IMR-90 (cell line): ENCODE data around the gene TTLL8. TPM values are rescaled to one million over a fixed set of nuclear protein-coding genes. Genes with fewer than 3 reads are reported as not detected.

ENCODE experiments used
- ATAC-seq: fragments of 200-7000 bp; cut with Tn5 transposase; 2 replicates; pipeline ENCODE4 v1.9.1; 2020; ENCODE audit warnings: low read depth, mild to moderate bottlenecking, moderate library complexity
- BruUV-seq: library from RNA; stranded (reverse); fragments of 400-500 nt; replicated peaks from 2 replicates; lab custom pipeline; 2021; lab: Mats Ljungman, UMichigan
- CTCF ChIA-PET: fragments of 300-600 bp; formaldehyde crosslinking; extraction: SDS; loops from one replicate; lab custom pipeline; 2021; ENCODE audit warnings: antibody characterized with exemption; lab: Yijun Ruan, JAX
- POLR2A ChIA-PET: fragments of 300-600 bp; sonication (Branson Sonifier 250); formaldehyde crosslinking; loops from one replicate; lab custom pipeline; 2022; ENCODE audit warnings: antibody characterized with exemption; ENCODE audit not compliant: unreplicated experiment; lab: Charles Lee
- DNase-seq: peaks from one replicate; pipeline ENCODE4 v3.0.0; 2013
- H2AFZ ChIP-seq: replicated peaks from 2 replicates; pipeline ENCODE3; 2013; ENCODE audit warnings: low read length, mild to moderate bottlenecking; ENCODE audit not compliant: poor library complexity
- H2AK5ac ChIP-seq: 2 replicates; pipeline ENCODE4 v1.6.1; 2013; ENCODE audit warnings: low read depth, low read length, inconsistent platforms
- H2AK9ac ChIP-seq: replicated peaks from 2 replicates; pipeline ENCODE3; 2013; ENCODE audit warnings: mild to moderate bottlenecking, low read depth, low read length, moderate library complexity; ENCODE audit not compliant: poor library complexity
- H2BK120ac ChIP-seq: 2 replicates; pipeline ENCODE4 v1.6.1; 2013; ENCODE audit warnings: low read depth, low read length, inconsistent platforms
- H2BK15ac ChIP-seq: 3 replicates; pipeline ENCODE4 v1.6.1; 2013; ENCODE audit warnings: low read depth, low read length, inconsistent platforms
- H2BK20ac ChIP-seq: 2 replicates; pipeline ENCODE4 v1.6.1; 2013; ENCODE audit warnings: low read depth, mild to moderate bottlenecking, inconsistent platforms, low read length, moderate library complexity
- H2BK5ac ChIP-seq: 2 replicates; pipeline ENCODE4 v1.6.1; 2013; ENCODE audit warnings: mild to moderate bottlenecking, low read depth, low read length, inconsistent platforms; ENCODE audit not compliant: poor library complexity, severe bottlenecking
- H3K14ac ChIP-seq: replicated peaks from 2 replicates; pipeline ENCODE4 v1.6.1; 2013; ENCODE audit warnings: low read depth, low read length, inconsistent platforms
- H3K18ac ChIP-seq: 2 replicates; pipeline ENCODE4 v1.6.1; 2013; ENCODE audit warnings: low read depth, low read length, control low read depth
- H3K23ac ChIP-seq: 2 replicates; pipeline ENCODE4 v1.6.1; 2013; ENCODE audit warnings: low read depth, low read length, inconsistent platforms
- H3K27ac ChIP-seq: 2 replicates; pipeline ENCODE4 v1.5.1; 2013; ENCODE audit warnings: mild to moderate bottlenecking, control low read depth, low read length; ENCODE audit not compliant: insufficient read depth
- H3K27me3 ChIP-seq: 2 replicates; pipeline ENCODE4 v1.6.1; 2013; ENCODE audit warnings: low read length; ENCODE audit not compliant: control insufficient read depth, insufficient read depth
- H3K36me3 ChIP-seq: 2 replicates; pipeline ENCODE4 v1.6.1; 2013; ENCODE audit warnings: low read length, mixed read lengths; ENCODE audit not compliant: control insufficient read depth, insufficient read depth
- H3K4ac ChIP-seq: 2 replicates; pipeline ENCODE4 v1.6.1; 2013; ENCODE audit warnings: low read depth, low read length, inconsistent platforms
- H3K4me1 ChIP-seq: 2 replicates; pipeline ENCODE4 v1.6.1; 2013; ENCODE audit warnings: low read length, mixed read lengths; ENCODE audit not compliant: control insufficient read depth, insufficient read depth
- H3K4me2 ChIP-seq: 2 replicates; pipeline ENCODE4 v1.6.1; 2013; ENCODE audit warnings: low read depth, mild to moderate bottlenecking, control low read depth, low read length, moderate library complexity
- H3K4me3 ChIP-seq: 2 replicates; pipeline ENCODE4 v1.5.1; 2013; ENCODE audit warnings: low read depth, mild to moderate bottlenecking, control low read depth, low read length, moderate library complexity; ENCODE audit not compliant: insufficient read depth
- H3K56ac ChIP-seq: 2 replicates; pipeline ENCODE4 v1.6.1; 2013; ENCODE audit warnings: low read length, inconsistent platforms; ENCODE audit not compliant: insufficient read depth; ENCODE audit errors: extremely low read depth
- H3K79me1 ChIP-seq, 2 experiments: 2 replicates each; pipeline ENCODE4 v1.6.1; 2013; ENCODE audit warnings: low read length in 2 of 2, inconsistent platforms in 1 of 2, low read depth in 1 of 2
- H3K9ac ChIP-seq: 2 replicates; pipeline ENCODE4 v1.6.1; 2013; ENCODE audit warnings: low read depth, low read length, control low read depth
- H3K9me1 ChIP-seq: 2 replicates; pipeline ENCODE4 v1.6.1; 2013; ENCODE audit warnings: low read length, inconsistent platforms; ENCODE audit not compliant: insufficient read depth
- H3K9me3 ChIP-seq: 2 replicates; pipeline ENCODE4 v1.6.1; 2013; ENCODE audit warnings: low read length; ENCODE audit not compliant: control insufficient read depth, insufficient read depth
- H4K20me1 ChIP-seq: 2 replicates; pipeline ENCODE4 v1.6.1; 2013; ENCODE audit warnings: low read length, inconsistent platforms; ENCODE audit not compliant: insufficient read depth
- H4K5ac ChIP-seq: 2 replicates; pipeline ENCODE4 v1.6.1; 2013; ENCODE audit warnings: mild to moderate bottlenecking, low read depth, low read length, control low read depth
- H4K8ac ChIP-seq, 2 experiments: 2 replicates each; pipeline ENCODE4 v1.6.1; 2013; ENCODE audit warnings: low read depth in 2 of 2, low read length in 2 of 2, control low read depth in 1 of 2, inconsistent platforms in 1 of 2
- H4K91ac ChIP-seq: 2 replicates; pipeline ENCODE4 v1.6.1; 2013; ENCODE audit warnings: low read depth, low read length, inconsistent platforms; ENCODE audit not compliant: insufficient read depth
- CHD1 ChIP-seq: IDR thresholded peaks from 2 replicates; pipeline ENCODE4 v1.6.1; 2012; ENCODE audit warnings: low read depth, low read length, improper control_type of control experiment
- FOS ChIP-seq: fragments of 150-350 bp; IDR thresholded peaks from 2 replicates; pipeline ENCODE4 v1.6.1; 2016; ENCODE audit warnings: low read depth, low read length
- MAFK ChIP-seq: IDR thresholded peaks from 2 replicates; pipeline ENCODE4 v1.6.1; 2012; ENCODE audit warnings: low read depth, low read length, improper control_type of control experiment
- MAZ ChIP-seq: IDR thresholded peaks from 2 replicates; pipeline ENCODE4 v1.6.1; 2012; ENCODE audit warnings: low read depth, mild to moderate bottlenecking, low read length, improper control_type of control experiment, moderate library complexity, borderline replicate concordance
- MXI1 ChIP-seq: IDR thresholded peaks from 2 replicates; pipeline ENCODE4 v1.6.1; 2012; ENCODE audit warnings: low read depth, mild to moderate bottlenecking, low read length, moderate library complexity, borderline replicate concordance
- RCOR1 ChIP-seq: IDR thresholded peaks from 2 replicates; pipeline ENCODE4 v1.6.1; 2012; ENCODE audit warnings: mild to moderate bottlenecking, low read length, improper control_type of control experiment; ENCODE audit not compliant: insufficient replicate concordance
- SMC3 ChIP-seq: fragments of 150-350 bp; IDR thresholded peaks from 2 replicates; pipeline ENCODE4 v1.6.1; 2016; ENCODE audit warnings: low read depth, mild to moderate bottlenecking, antibody characterized with exemption, low read length, moderate library complexity
- WGBS, 2 experiments: methylation state at CpG; one replicate each; pipeline versions ENCODE4 v1.1.5 to v1.1.7; 2013; ENCODE audit warnings: missing lambda C conversion rate in 2 of 2; ENCODE audit not compliant: insufficient read length in 1 of 2; ENCODE audit errors: extremely low coverage in 2 of 2; 5-methylcytosine and 5-hydroxymethylcytosine counted together
- dilution Hi-C: fragments of 300-500 bp; cut with HindIII; formaldehyde crosslinking; loops from one replicate; pipeline ENCODE4 v1.14.3; 2018; ENCODE audit warnings: low sequenced_read_pairs; ENCODE audit not compliant: unreplicated experiment
- in situ Hi-C: fragments of 300-500 bp; cut with MboI; formaldehyde crosslinking; loops from 3 replicates; pipeline ENCODE4 v1.14.3; 2019; ENCODE audit warnings: low sequenced_read_pairs, inconsistent platforms, mixed read lengths
- intact Hi-C: fragments of 100-400 bp; cut with micrococcal nuclease; formaldehyde crosslinking; loops from 2 replicates; pipeline ENCODE4 v1.10.0; 2022
- polyA plus RNA-seq, 3 experiments: library from polyadenylated mRNA; depleted of rRNA; stranded (reverse); fragments of >200 nt; gene quantifications; 2 replicates each; pipeline ENCODE4 v1.2.3, GENCODE V29; 2012; ENCODE audit warnings: low replicate concordance in 1 of 3
- total RNA-seq: library from RNA; depleted of rRNA; stranded (reverse); fragments of >200 nt; gene quantifications from 2 replicates; pipeline ENCODE4 v1.2.3, GENCODE V29; 2012
- TF ChIP-seq, protein P1 (sequence below): fragments of 150-350 bp; IDR thresholded peaks from 2 replicates; pipeline ENCODE4 v1.6.1; 2016; ENCODE audit warnings: low read depth, mild to moderate bottlenecking, low read length, moderate library complexity, borderline replicate concordance
- TF ChIP-seq, protein P2 (sequence below): fragments of 150-350 bp; IDR thresholded peaks from 2 replicates; pipeline ENCODE4 v1.6.1; 2017; ENCODE audit warnings: mild to moderate bottlenecking, antibody characterized with exemption, low read length, low read depth

Gene TTLL8
- total and polyA plus RNA-seq, 2 of the 4 experiments (the other 2 are of a cell fraction), result not detected

- Histone ChIP-seq H2BK120ac (no peak overlapping the region), H4K20me1 (no peaks in the 10 kb centered on the region), H2BK20ac (no peak overlapping the region), H3K4me2 (no peak overlapping the region), H4K8ac (no peak overlapping the region), H2BK5ac (no peak overlapping the region), H3K4me3 (no peak overlapping the region), H2AFZ (no peak overlapping the region), H3K4me1 (no peaks in the 10 kb centered on the region), H3K18ac (no peak overlapping the region), H4K91ac (no peak overlapping the region), H3K79me1 (no peaks in the 10 kb centered on the region), H3K9me1 (0 out of 2 replicates have a peak, but pooled peaks cover 5% of the 10 kb centered on the region), H3K9me3 (peaks cover 4% of the 10 kb centered on the region; the same call in 1 of the 2 replicates), H3K4ac (no peak overlapping the region), H3K36me3 (no peaks in the 10 kb centered on the region), H2AK9ac (no peak overlapping the region), H3K27ac (no peak overlapping the region), H3K56ac (no peak overlapping the region), H3K14ac (no peak overlapping the region), H3K27me3 (peaks cover 27% of the 10 kb centered on the region), H2AK5ac (no peak overlapping the region), H3K9ac (no peak overlapping the region), H4K5ac (no peak overlapping the region), H3K23ac (no peak overlapping the region), H2BK15ac (no peak overlapping the region)
- CTCF ChIA-PET, result no interaction called here
- TF ChIP-seq MAFK, result no peak
- TF ChIP-seq FOS, result no peak
- TF ChIP-seq MAZ, result no peak
- TF ChIP-seq, protein P1, sequence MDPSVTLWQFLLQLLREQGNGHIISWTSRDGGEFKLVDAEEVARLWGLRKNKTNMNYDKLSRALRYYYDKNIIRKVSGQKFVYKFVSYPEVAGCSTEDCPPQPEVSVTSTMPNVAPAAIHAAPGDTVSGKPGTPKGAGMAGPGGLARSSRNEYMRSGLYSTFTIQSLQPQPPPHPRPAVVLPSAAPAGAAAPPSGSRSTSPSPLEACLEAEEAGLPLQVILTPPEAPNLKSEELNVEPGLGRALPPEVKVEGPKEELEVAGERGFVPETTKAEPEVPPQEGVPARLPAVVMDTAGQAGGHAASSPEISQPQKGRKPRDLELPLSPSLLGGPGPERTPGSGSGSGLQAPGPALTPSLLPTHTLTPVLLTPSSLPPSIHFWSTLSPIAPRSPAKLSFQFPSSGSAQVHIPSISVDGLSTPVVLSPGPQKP, result no peak
- no peak for TF ChIP-seq RCOR1
- no peak for TF ChIP-seq CHD1
- TF ChIP-seq, protein P2, sequence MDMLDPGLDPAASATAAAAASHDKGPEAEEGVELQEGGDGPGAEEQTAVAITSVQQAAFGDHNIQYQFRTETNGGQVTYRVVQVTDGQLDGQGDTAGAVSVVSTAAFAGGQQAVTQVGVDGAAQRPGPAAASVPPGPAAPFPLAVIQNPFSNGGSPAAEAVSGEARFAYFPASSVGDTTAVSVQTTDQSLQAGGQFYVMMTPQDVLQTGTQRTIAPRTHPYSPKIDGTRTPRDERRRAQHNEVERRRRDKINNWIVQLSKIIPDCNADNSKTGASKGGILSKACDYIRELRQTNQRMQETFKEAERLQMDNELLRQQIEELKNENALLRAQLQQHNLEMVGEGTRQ, result no peak
- no peak for TF ChIP-seq SMC3
- TF ChIP-seq MXI1, result no peak
- DNase-seq, result no peak
- dilution Hi-C loops (no loop called here), intact Hi-C loops (no loop called here), in situ Hi-C loops (no loop called here)
- BruUV-seq, result no TSS peak
- ATAC-seq, result no peak
- 86% methylated on average over 12 of the region's 14 CpGs; no CpG with 5 or more reads in 1 of the 2 experiments for WGBS, 2 experiments
- POLR2A ChIA-PET, result no interaction called here
Observed at GRCh38 chr22:50022171-50022819, 35.8 kb downstream of the TTLL8 start.
